HepG2 (cell line): ENCODE measurements around the gene KDM8. TPM values are rescaled to one million over a fixed set of nuclear protein-coding genes. Genes with fewer than 3 reads are reported as not detected.

Experiments
- ARID3A ChIP-seq: IDR thresholded peaks from 2 replicates; pipeline ENCODE4 v1.6.1; 2012; ENCODE audit warnings: low read depth, low read length, improper control_type of control experiment
- KDM5A ChIP-seq: fragments of 200-600 bp; sonication (generic); IDR thresholded peaks from 2 replicates; pipeline ENCODE4 v1.7.0; 2018; ENCODE audit warnings: antibody characterized with exemption, mild to moderate bottlenecking, low read length, borderline replicate concordance
- KLF12 ChIP-seq: sonication (generic); formaldehyde crosslinking; IDR thresholded peaks from 2 replicates; pipeline ENCODE4 v1.4.0; 2020; ENCODE audit warnings: missing genetic modification reagents, borderline replicate concordance
- ZNF318 ChIP-seq: sonication (generic); formaldehyde crosslinking; IDR thresholded peaks from 2 replicates; pipeline ENCODE4 v1.4.0; 2020; ENCODE audit warnings: mild to moderate bottlenecking, missing genetic modification reagents
- ZNF567 ChIP-seq: sonication (generic); formaldehyde crosslinking; IDR thresholded peaks from 2 replicates; pipeline ENCODE4 v1.8.1; 2023; ENCODE audit warnings: mild to moderate bottlenecking, missing genetic modification reagents, borderline replicate concordance
- polyA plus RNA-seq, 8 experiments: library from polyadenylated mRNA; depleted of rRNA in 3 of 8; stranded (reverse) in 7 of 8; unstranded in 1 of 8; fragments of >200 nt; fragmentation: Illumina TruSeq in 4 of 8; extraction: Trizol in 4 of 8; gene quantifications; 2 replicates each; pipeline versions ENCODE4 v1.2.1 to v1.2.3, GENCODE V29; 2011 to 2016; ENCODE audit warnings: low read depth in 4 of 8, missing spikeins in 1 of 8, mixed read lengths in 1 of 8; ENCODE audit not compliant: insufficient read depth in 1 of 8
- total RNA-seq, 5 experiments: library from RNA; depleted of rRNA; stranded (reverse); fragments of >200 nt; fragmentation: Illumina TruSeq; extraction: Trizol; gene quantifications; 2 replicates each; pipeline ENCODE4 v1.2.3, GENCODE V29; 2016; ENCODE audit warnings: low read depth in 1 of 5

KDM8 gene
- total and polyA plus RNA-seq, 2 of the 13 experiments (the other 11 are each of a cell fraction or from before 2014, with no cell fraction given) = 3.3 to 8.6 TPM

GRCh38 chr16:27174798-27175197 lies 28.5 kb upstream of the KDM8 start (continued):
- TF ChIP-seq ZNF318 (no peak), KDM5A (no peak), ZNF567 (no peak), KLF12 (CRISPR knock-in tag) (no peak), ARID3A (no peak)
- TF ChIP-seq, all 625 proteins: peak for 0
